CD8-positive, alpha-beta memory T cell (primary cell): ENCODE data around the gene SRSF12. TPM values are rescaled to one million over a fixed set of nuclear protein-coding genes. Genes with fewer than 3 reads are reported as not detected.
"Not testable (repeated sequence)": the region's sequence is repeated elsewhere in the genome, so short reads cannot be mapped to it uniquely, and the experiment has no call there.

ENCODE experiments used
- CTCF ChIA-PET: fragments of 350-600 bp; sonication (Branson Sonifier 250); formaldehyde crosslinking; loops from one replicate; lab custom pipeline; 2021; ENCODE audit warnings: antibody characterized with exemption; lab: Charles Lee
- POLR2A ChIA-PET: fragments of 350-600 bp; sonication (Branson Sonifier 250); formaldehyde crosslinking; loops from one replicate; lab custom pipeline; 2021; ENCODE audit warnings: antibody characterized with exemption; lab: Charles Lee
- DNase-seq, 5 donors: peaks; one replicate each; pipeline versions ENCODE4 v3.0.0 to v3.0.0-alpha.2; 2020 to 2022; ENCODE audit warnings: mixed read lengths in 1 of 5
- H3K27ac ChIP-seq: one replicate; pipeline ENCODE4 v1.7.0; 2013; ENCODE audit warnings: low read depth, mild to moderate bottlenecking, low read length, moderate library complexity
- H3K27me3 ChIP-seq: 2 replicates; pipeline ENCODE4 v1.7.0; 2013; ENCODE audit warnings: low read length, mild to moderate bottlenecking; ENCODE audit not compliant: insufficient read depth, poor library complexity, severe bottlenecking
- H3K36me3 ChIP-seq: 2 replicates; pipeline ENCODE4 v1.7.0; 2013; ENCODE audit warnings: mild to moderate bottlenecking, low read length, moderate library complexity; ENCODE audit not compliant: insufficient read depth
- H3K4me1 ChIP-seq: 2 replicates; pipeline ENCODE4 v1.7.0; 2013; ENCODE audit warnings: mild to moderate bottlenecking, low read length, moderate library complexity; ENCODE audit not compliant: insufficient read depth
- H3K4me3 ChIP-seq: 2 replicates; pipeline ENCODE4 v1.7.0; 2013; ENCODE audit warnings: mild to moderate bottlenecking, low read length
- H3K9me3 ChIP-seq: 2 replicates; pipeline ENCODE4 v1.7.0; 2013; ENCODE audit warnings: mild to moderate bottlenecking, low read length
- H3K27ac Mint-ChIP-seq, 8 donors: one replicate each; pipeline ENCODE4 v1.8.0; 2020 to 2021; ENCODE audit warnings: mixed read lengths in 8 of 8, mild to moderate bottlenecking in 6 of 8, inconsistent platforms in 3 of 8, moderate library complexity in 3 of 8
- H3K27me3 Mint-ChIP-seq, 2 donors: one replicate each; pipeline ENCODE4 v1.8.0; 2020 to 2021; ENCODE audit warnings: mixed read lengths in 2 of 2, mild to moderate bottlenecking in 1 of 2, moderate library complexity in 1 of 2
- H3K36me3 Mint-ChIP-seq, 3 donors: one replicate each; pipeline ENCODE4 v1.8.0; 2020 to 2021; ENCODE audit warnings: mixed read lengths in 3 of 3, inconsistent platforms in 1 of 3, mild to moderate bottlenecking in 1 of 3
- H3K4me1 Mint-ChIP-seq, 3 donors: one replicate each; pipeline ENCODE4 v1.8.0; 2020 to 2021; ENCODE audit warnings: mixed read lengths in 3 of 3, inconsistent platforms in 1 of 3, mild to moderate bottlenecking in 1 of 3
- H3K4me3 Mint-ChIP-seq, 7 donors: one replicate each; pipeline ENCODE4 v1.8.0; 2020 to 2021; ENCODE audit warnings: mixed read lengths in 7 of 7, mild to moderate bottlenecking in 6 of 7, moderate library complexity in 4 of 7, inconsistent platforms in 2 of 7
- H3K9me3 Mint-ChIP-seq, 5 donors: one replicate each; pipeline ENCODE4 v1.8.0; 2020 to 2022; ENCODE audit warnings: mixed read lengths in 5 of 5, mild to moderate bottlenecking in 3 of 5, moderate library complexity in 2 of 5, inconsistent platforms in 1 of 5
- polyA plus RNA-seq: library from polyadenylated mRNA; unstranded; fragments of 300-500 nt; fragmentation: Illumina TruSeq; gene quantifications from one replicate; pipeline ENCODE4 v1.2.3, GENCODE V29; 2021
- total RNA-seq, 2 experiments: library from RNA; stranded (reverse); gene quantifications; one replicate each; pipeline ENCODE4 v1.2.3, GENCODE V29; 2021

Gene SRSF12
- total and polyA plus RNA-seq, 3 experiments from 2014 or later = 0.23 to 0.81 (median 0.71) TPM

GRCh38 chr6:89067796-89068195 is 50.1 kb downstream of the SRSF12 start:
- no peaks in the 10 kb centered on the region for H3K27me3 ChIP-seq
- H3K9me3 ChIP-seq = no peaks in the 10 kb centered on the region
- H3K9me3 Mint-ChIP-seq = no peaks in the 10 kb centered on the region
- H3K4me3 Mint-ChIP-seq = no peak overlapping the region
- H3K27ac Mint-ChIP-seq = no peak overlapping the region
- CTCF ChIA-PET = interaction anchor here (0.8 to 3.6 kb wide), 2 partner anchors 12 to 42 kb away, joined by 3 to 15 read pairs; partner anchors contain the start of gene PNRC1
- DNase-seq = no peak
- no peaks in the 10 kb centered on the region for H3K4me1 ChIP-seq
- no peak overlapping the region for H3K4me3 ChIP-seq
- no peaks in the 10 kb centered on the region for H3K36me3 ChIP-seq
- peaks cover 0 to 6% (median 0%) of the 10 kb centered on the region in 3 donors for H3K36me3 Mint-ChIP-seq
- H3K27me3 Mint-ChIP-seq = peaks cover 2 to 16% of the 10 kb centered on the region in 2 donors
- POLR2A ChIA-PET = interaction anchor here (1.2 kb wide), 1 partner anchor 9 kb away, joined by 7 read pairs; no protein-coding TSS in a partner anchor
- H3K27ac ChIP-seq = no peak overlapping the region
- no peaks in the 10 kb centered on the region for H3K4me1 Mint-ChIP-seq

GRCh38 chr6:89066940-89067646 is 50.8 kb downstream of the SRSF12 start:
- no peaks in the 10 kb centered on the region for H3K4me1 ChIP-seq
- H3K9me3 ChIP-seq = no peaks in the 10 kb centered on the region
- Mint-ChIP-seq H3K36me3 (peaks cover 0 to 6% (median 0%) of the 10 kb centered on the region in 3 donors), H3K9me3 (no peaks in the 10 kb centered on the region), H3K4me3 (no peak overlapping the region), H3K4me1 (no peaks in the 10 kb centered on the region), H3K27ac (no peak overlapping the region), H3K27me3 (peaks cover 2 to 16% of the 10 kb centered on the region in 2 donors)
- H3K27ac ChIP-seq = no peak overlapping the region
- H3K27me3 ChIP-seq = no peaks in the 10 kb centered on the region
- DNase-seq = no peak
- ChIA-PET CTCF (interaction anchor here (0.8 to 3.6 kb wide), 2 partner anchors 12 to 41 kb away, joined by 3 to 15 read pairs; partner anchors contain the start of gene PNRC1), POLR2A (interaction anchor here (1.2 kb wide), 1 partner anchor 10 kb away, joined by 7 read pairs; no protein-coding TSS in a partner anchor)
- no peaks in the 10 kb centered on the region for H3K36me3 ChIP-seq
- H3K4me3 ChIP-seq = no peak overlapping the region

- CTCF ChIA-PET = interaction anchor here (3.6 kb wide), 1 partner anchor 13 kb away, joined by 15 read pairs; the partner anchor contains the start of gene PNRC1
- H3K4me1 ChIP-seq, H3K9me3 Mint-ChIP-seq, H3K36me3 ChIP-seq, H3K36me3 Mint-ChIP-seq, H3K4me1 Mint-ChIP-seq, H3K27ac ChIP-seq, DNase-seq, H3K27ac Mint-ChIP-seq, H3K4me3 Mint-ChIP-seq, H3K27me3 ChIP-seq, POLR2A ChIA-PET, H3K4me3 ChIP-seq, H3K9me3 ChIP-seq: not testable (repeated sequence)
- peaks cover 2 to 16% of the 10 kb centered on the region in 2 donors for H3K27me3 Mint-ChIP-seq
These were observed 51.8 kb downstream of the SRSF12 start for GRCh38 chr6:89066121-89066520.

- H3K27me3 ChIP-seq, H3K4me3 Mint-ChIP-seq, H3K4me1 Mint-ChIP-seq, H3K27ac Mint-ChIP-seq, H3K9me3 ChIP-seq, DNase-seq, H3K9me3 Mint-ChIP-seq, H3K27ac ChIP-seq, H3K36me3 Mint-ChIP-seq, H3K4me1 ChIP-seq, POLR2A ChIA-PET, H3K36me3 ChIP-seq, H3K4me3 ChIP-seq: not testable (repeated sequence)
- peaks cover 2 to 16% of the 10 kb centered on the region in 2 donors for H3K27me3 Mint-ChIP-seq
- CTCF ChIA-PET = interaction anchor here (3.6 kb wide), 1 partner anchor 15 kb away, joined by 15 read pairs; the partner anchor contains the start of gene PNRC1
These were observed 52.9 kb downstream of the SRSF12 start for GRCh38 chr6:89064931-89065330.

GRCh38 chr6:89063881-89064280 is 54.0 kb downstream of the SRSF12 start:
- H3K27me3 ChIP-seq = no peaks in the 10 kb centered on the region
- no peak for DNase-seq
- H3K36me3 ChIP-seq = no peaks in the 10 kb centered on the region
- H3K27ac ChIP-seq = no peak overlapping the region
- peaks cover 0 to 6% (median 0%) of the 10 kb centered on the region in 3 donors for H3K36me3 Mint-ChIP-seq
- H3K4me3 Mint-ChIP-seq = no peak overlapping the region
- H3K9me3 ChIP-seq = no peaks in the 10 kb centered on the region
- H3K4me1 ChIP-seq = no peaks in the 10 kb centered on the region
- H3K27me3 Mint-ChIP-seq = peaks cover 2 to 11% of the 10 kb centered on the region in 2 donors
- no peaks in the 10 kb centered on the region for H3K9me3 Mint-ChIP-seq
- CTCF ChIA-PET = no interaction called here
- H3K4me1 Mint-ChIP-seq = no peaks in the 10 kb centered on the region
- POLR2A ChIA-PET = no interaction called here
- H3K4me3 ChIP-seq = no peak overlapping the region
- H3K27ac Mint-ChIP-seq = no peak overlapping the region

- Histone ChIP-seq H3K4me3 (no peak overlapping the region), H3K27me3 (no peaks in the 10 kb centered on the region), H3K27ac (no peak overlapping the region), H3K4me1 (no peaks in the 10 kb centered on the region), H3K9me3 (no peaks in the 10 kb centered on the region), H3K36me3 (no peaks in the 10 kb centered on the region)
- H3K4me1 Mint-ChIP-seq = no peaks in the 10 kb centered on the region
- H3K4me3 Mint-ChIP-seq = no peak overlapping the region
- POLR2A ChIA-PET = no interaction called here
- H3K27ac Mint-ChIP-seq = no peak overlapping the region
- H3K27me3 Mint-ChIP-seq = peaks cover 0 to 6% of the 10 kb centered on the region in 2 donors
- DNase-seq = no peak
- H3K36me3 Mint-ChIP-seq = no peaks in the 10 kb centered on the region
- peaks cover 0 to 5% (median 0%) of the 10 kb centered on the region in 5 donors for H3K9me3 Mint-ChIP-seq
- CTCF ChIA-PET = no interaction called here
These were observed 58.6 kb downstream of the SRSF12 start for GRCh38 chr6:89059227-89059626.

GRCh38 chr6:89058627-89059026 is 59.2 kb downstream of the SRSF12 start:
- no peaks in the 10 kb centered on the region for H3K4me1 ChIP-seq
- H3K9me3 ChIP-seq = no peaks in the 10 kb centered on the region
- Mint-ChIP-seq H3K27me3 (peaks cover 0 to 6% of the 10 kb centered on the region in 2 donors), H3K36me3 (no peaks in the 10 kb centered on the region), H3K9me3 (peaks cover 0 to 5% (median 0%) of the 10 kb centered on the region in 5 donors), H3K4me1 (no peaks in the 10 kb centered on the region), H3K27ac (no peak overlapping the region), H3K4me3 (no peak overlapping the region)
- no peaks in the 10 kb centered on the region for H3K36me3 ChIP-seq
- H3K4me3 ChIP-seq = no peak overlapping the region
- H3K27ac ChIP-seq = no peak overlapping the region
- no peak for DNase-seq
- CTCF ChIA-PET = no interaction called here
- POLR2A ChIA-PET = no interaction called here
- H3K27me3 ChIP-seq = no peaks in the 10 kb centered on the region

- no peak for DNase-seq
- H3K27ac ChIP-seq = no peak overlapping the region
- no peaks in the 10 kb centered on the region for H3K27me3 ChIP-seq
- H3K4me3 Mint-ChIP-seq = no peak overlapping the region
- no peak overlapping the region for H3K4me3 ChIP-seq
- peaks cover 0 to 6% of the 10 kb centered on the region in 2 donors for H3K27me3 Mint-ChIP-seq
- no peaks in the 10 kb centered on the region for H3K36me3 Mint-ChIP-seq
- ChIA-PET POLR2A (no interaction called here), CTCF (interaction anchor here (1.0 kb wide), 1 partner anchor 12 kb away, joined by 3 read pairs; no protein-coding TSS in a partner anchor)
- H3K36me3 ChIP-seq = no peaks in the 10 kb centered on the region
- peaks cover 0 to 5% (median 0%) of the 10 kb centered on the region in 5 donors for H3K9me3 Mint-ChIP-seq
- H3K27ac Mint-ChIP-seq = no peak overlapping the region
- no peaks in the 10 kb centered on the region for H3K4me1 ChIP-seq
- no peaks in the 10 kb centered on the region for H3K9me3 ChIP-seq
- no peaks in the 10 kb centered on the region for H3K4me1 Mint-ChIP-seq
These were observed 60.1 kb downstream of the SRSF12 start for GRCh38 chr6:89057759-89058158.
